SHP77 (cell line): ENCODE data around the gene CUZD1.

Experiments
- DNase-seq, 2 experiments: peaks; one replicate each; lab custom pipeline; 2025; lab: John Stamatoyannopoulos, UW

CUZD1 gene

GRCh38 chr10:122854648-122855047 lies 9.0 kb upstream of the CUZD1 start:
- DNase-seq = no peak

- no peak for DNase-seq
Measured at GRCh38 chr10:122853665-122854313, 8.1 kb upstream of the CUZD1 start.

- no peak for DNase-seq
Measured at GRCh38 chr10:122852261-122852660, 6.6 kb upstream of the CUZD1 start.

GRCh38 chr10:122850705-122851640 lies 5.3 kb upstream of the CUZD1 start:
- no peak for DNase-seq

- DNase-seq = no peak
Measured at GRCh38 chr10:122849900-122850605, 4.4 kb upstream of the CUZD1 start.

- no peak for DNase-seq
Measured at GRCh38 chr10:122849090-122849489, 3.4 kb upstream of the CUZD1 start.

GRCh38 chr10:122847782-122848604 lies 2.3 kb upstream of the CUZD1 start:
- DNase-seq = peak; percentile 85 to 93

- DNase-seq = no peak
Measured at GRCh38 chr10:122844146-122844545, 1.5 kb downstream of the CUZD1 start.

GRCh38 chr10:122841569-122841968 lies 4.1 kb downstream of the CUZD1 start:
- no peak for DNase-seq

GRCh38 chr10:122839505-122839904 lies 6.2 kb downstream of the CUZD1 start:
- DNase-seq = no peak

GRCh38 chr10:122838880-122839279 lies 6.8 kb downstream of the CUZD1 start:
- DNase-seq = no peak

GRCh38 chr10:122835908-122836307 lies 9.7 kb downstream of the CUZD1 start:
- no peak for DNase-seq

GRCh38 chr10:122830965-122831353 lies 14.7 kb downstream of the CUZD1 start:
- DNase-seq = no peak

- no peak for DNase-seq
Measured at GRCh38 chr10:122830273-122830964, 15.2 kb downstream of the CUZD1 start.

- DNase-seq = no peak
Measured at GRCh38 chr10:122829454-122829853, 16.2 kb downstream of the CUZD1 start.

- no peak for DNase-seq
Measured at GRCh38 chr10:122828716-122829255, 16.9 kb downstream of the CUZD1 start.

GRCh38 chr10:122827302-122827701 lies 18.4 kb downstream of the CUZD1 start:
- DNase-seq = no peak

GRCh38 chr10:122822973-122823690 lies 22.5 kb downstream of the CUZD1 start:
- no peak for DNase-seq

GRCh38 chr10:122821808-122822207 lies 23.8 kb downstream of the CUZD1 start:
- no peak for DNase-seq

- no peak for DNase-seq
Measured at GRCh38 chr10:122815458-122815857, 30.2 kb downstream of the CUZD1 start.
